Osteocyte (in vitro differentiated cells): ENCODE data around the gene GTSE1. TPM values are rescaled to one million over a fixed set of nuclear protein-coding genes. Genes with fewer than 3 reads are reported as not detected.

Experiments used
- DNase-seq: peaks from one replicate; pipeline ENCODE4 v3.0.0; 2021; ENCODE audit warnings: mixed read lengths; ENCODE audit not compliant: unreplicated experiment; ENCODE audit errors: extremely low spot score
- H3K27ac Mint-ChIP-seq: one replicate; pipeline ENCODE4 v1.8.0; 2021; ENCODE audit warnings: mild to moderate bottlenecking, mixed read lengths; ENCODE audit not compliant: unreplicated experiment
- H3K27me3 Mint-ChIP-seq: one replicate; pipeline ENCODE4 v1.8.0; 2021; ENCODE audit warnings: mixed read lengths; ENCODE audit not compliant: unreplicated experiment
- H3K36me3 Mint-ChIP-seq: one replicate; pipeline ENCODE4 v1.8.0; 2021; ENCODE audit warnings: mixed read lengths; ENCODE audit not compliant: unreplicated experiment
- H3K4me1 Mint-ChIP-seq: one replicate; pipeline ENCODE4 v1.8.0; 2021; ENCODE audit warnings: mixed read lengths; ENCODE audit not compliant: unreplicated experiment
- H3K4me3 Mint-ChIP-seq: one replicate; pipeline ENCODE4 v1.8.0; 2021; ENCODE audit warnings: mild to moderate bottlenecking, moderate library complexity, mixed read lengths; ENCODE audit not compliant: unreplicated experiment
- H3K9me3 Mint-ChIP-seq: one replicate; pipeline ENCODE4 v1.8.0; 2021; ENCODE audit warnings: mixed read lengths; ENCODE audit not compliant: unreplicated experiment
- CTCF ChIP-seq: fragments of 200-600 bp; sonication (generic); IDR thresholded peaks from 2 replicates; pipeline ENCODE4 v1.5.0; 2021; ENCODE audit warnings: antibody characterized with exemption, mild to moderate bottlenecking, moderate library complexity
- total RNA-seq: library from RNA; stranded (reverse); gene quantifications from 2 replicates; pipeline ENCODE4 v1.2.1, GENCODE V29; 2021

The GTSE1 gene
- total RNA-seq, 1 donor from 2014 or later: 9.4 TPM

GRCh38 chr22:46378426-46379065, 81.9 kb downstream of the GTSE1 start:
- no peak for TF ChIP-seq CTCF
- Mint-ChIP-seq H3K4me1 (peaks cover 2% of the 10 kb centered on the region), H3K9me3 (peaks cover 5% of the 10 kb centered on the region), H3K27ac (no peak overlapping the region), H3K4me3 (no peak overlapping the region), H3K27me3 (no peaks in the 10 kb centered on the region), H3K36me3 (peaks cover 22% of the 10 kb centered on the region)
- DNase-seq: no peak

- H3K27me3 Mint-ChIP-seq: no peaks in the 10 kb centered on the region
- no peak overlapping the region for H3K27ac Mint-ChIP-seq
- H3K4me1 Mint-ChIP-seq: peaks cover 2% of the 10 kb centered on the region
- peaks cover 5% of the 10 kb centered on the region for H3K9me3 Mint-ChIP-seq
- TF ChIP-seq CTCF: no peak
- H3K36me3 Mint-ChIP-seq: peaks cover 22% of the 10 kb centered on the region
- no peak for DNase-seq
- H3K4me3 Mint-ChIP-seq: no peak overlapping the region
Measured at GRCh38 chr22:46379066-46379930, 82.6 kb downstream of the GTSE1 start.

GRCh38 chr22:46380069-46380468, 83.4 kb downstream of the GTSE1 start:
- H3K36me3 Mint-ChIP-seq: peaks cover 21% of the 10 kb centered on the region
- no peaks in the 10 kb centered on the region for H3K27me3 Mint-ChIP-seq
- peaks cover 5% of the 10 kb centered on the region for H3K9me3 Mint-ChIP-seq
- H3K4me1 Mint-ChIP-seq: peaks cover 2% of the 10 kb centered on the region
- no peak for DNase-seq
- no peak for TF ChIP-seq CTCF
- H3K27ac Mint-ChIP-seq: no peak overlapping the region
- no peak overlapping the region for H3K4me3 Mint-ChIP-seq

Other genes starting within 250 kb of the GTSE1 start
- 21.8 and 21.9 TPM in 2 replicates for gene PPARA, start 146.3 kb upstream of the GTSE1 start, total RNA-seq
- gene CDPF1, start 46.6 kb upstream of the GTSE1 start, total RNA-seq: 8.1 and 11.1 TPM in 2 replicates
- gene PKDREJ, start 33.5 kb upstream of the GTSE1 start, total RNA-seq: 0.05 TPM in 1 of 2 replicates, not detected in the other
- gene TTC38, start 28.9 kb upstream of the GTSE1 start, total RNA-seq: 26.2 and 28.1 TPM in 2 replicates
- 36.7 and 38.2 TPM in 2 replicates for gene TRMU, start 38.8 kb downstream of the GTSE1 start, total RNA-seq
- 15.9 and 16.0 TPM in 2 replicates for gene CELSR1, start 240.8 kb downstream of the GTSE1 start, total RNA-seq